Ramos (cell line): ENCODE measurements around the gene HEATR5B.
"Not testable (repeated sequence)": the region's sequence is repeated elsewhere in the genome, so short reads cannot be mapped to it uniquely, and the experiment has no call there.

Experiments
- in situ Hi-C: fragments of 300-500 bp; cut with MboI; formaldehyde crosslinking; loops from one replicate; pipeline ENCODE4 v1.14.3; 2022; ENCODE audit warnings: low sequenced_read_pairs; ENCODE audit not compliant: unreplicated experiment

HEATR5B gene

GRCh38 chr2:36993841-36994620 is 90.1 kb downstream of the HEATR5B start:
- in situ Hi-C loops, result no loop called here

DNA sequence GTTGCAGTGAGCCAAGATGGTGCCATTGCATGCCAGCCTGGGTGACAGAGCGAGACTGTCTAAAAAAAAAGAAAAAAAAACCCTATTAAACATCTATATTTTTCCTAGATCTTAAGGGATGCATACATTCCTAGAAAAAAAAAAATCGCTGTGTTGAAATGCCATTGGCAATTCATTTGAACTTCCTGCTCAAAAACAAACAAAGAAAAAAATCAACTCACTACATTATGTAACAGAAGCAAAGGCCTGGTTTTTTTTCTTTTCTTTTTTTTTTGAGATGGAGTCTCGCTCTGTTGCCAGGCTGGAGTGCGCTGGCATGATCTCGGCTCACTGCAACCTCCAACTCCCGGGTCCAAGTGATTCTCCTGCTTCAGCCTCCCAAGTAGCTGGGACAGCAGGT is 96.2 kb downstream of the HEATR5B start:
- in situ Hi-C loops, result no loop called here

DNA sequence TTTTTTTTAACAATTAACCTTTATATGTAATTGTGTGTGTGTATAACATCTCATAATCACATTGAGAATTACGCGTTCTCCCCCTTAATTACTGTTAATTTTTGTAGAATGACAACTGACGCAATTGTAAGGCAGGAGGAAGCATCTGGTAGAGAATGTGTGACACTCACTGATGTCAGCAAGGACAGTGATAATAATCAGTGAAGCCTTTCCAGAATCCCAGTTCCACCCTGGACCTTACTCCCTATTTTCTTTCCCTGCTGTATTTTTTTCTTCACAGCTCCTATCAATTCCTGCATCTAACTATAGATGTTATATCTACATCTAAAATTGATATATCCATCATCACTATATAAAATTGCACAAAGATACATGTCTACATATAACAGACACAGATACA is 101.7 kb downstream of the HEATR5B start:
- in situ Hi-C loops, result no loop called here

DNA sequence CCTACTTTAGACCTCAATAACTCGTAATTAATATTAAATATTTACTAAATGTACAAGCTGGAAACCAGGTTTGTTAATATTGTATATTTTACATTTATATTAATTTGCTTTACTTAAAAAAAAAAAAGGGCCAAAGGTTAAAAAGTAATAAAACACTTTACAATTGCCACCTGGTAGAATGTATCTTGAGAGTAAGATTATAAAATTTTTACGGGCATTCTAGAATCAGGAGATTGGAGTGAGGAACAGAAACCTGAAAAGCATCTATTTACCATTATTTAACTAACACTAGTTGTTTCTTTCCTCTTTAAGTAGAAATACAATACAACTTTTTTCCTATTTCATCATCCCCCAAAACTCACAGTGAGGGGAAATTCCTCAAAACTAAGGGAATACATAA is 102.3 kb downstream of the HEATR5B start:
- in situ Hi-C loops, result no loop called here

DNA sequence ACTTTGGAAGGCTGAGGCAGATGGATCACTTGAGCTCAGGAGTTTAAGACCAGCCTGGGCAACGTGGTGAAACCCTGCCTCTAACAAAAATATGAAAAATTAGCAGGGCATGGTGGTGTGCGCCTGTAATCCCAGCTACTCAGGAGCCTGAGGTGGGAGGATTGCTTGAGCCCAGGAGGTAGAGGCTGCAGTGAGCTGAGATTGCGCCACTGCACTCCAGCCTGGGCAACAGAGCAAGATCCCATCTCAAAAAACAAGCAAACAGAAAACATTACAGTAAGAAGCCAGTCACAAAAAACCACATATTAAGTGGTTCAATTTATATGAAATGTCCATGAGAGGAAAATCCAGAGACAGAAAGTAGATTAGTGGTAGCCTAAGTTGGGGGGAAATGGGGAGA is 105.2 kb downstream of the HEATR5B start:
- in situ Hi-C loops, result not testable (repeated sequence)

GRCh38 chr2:36976065-36976464 is 108.1 kb downstream of the HEATR5B start:
- in situ Hi-C loops, result no loop called here

DNA sequence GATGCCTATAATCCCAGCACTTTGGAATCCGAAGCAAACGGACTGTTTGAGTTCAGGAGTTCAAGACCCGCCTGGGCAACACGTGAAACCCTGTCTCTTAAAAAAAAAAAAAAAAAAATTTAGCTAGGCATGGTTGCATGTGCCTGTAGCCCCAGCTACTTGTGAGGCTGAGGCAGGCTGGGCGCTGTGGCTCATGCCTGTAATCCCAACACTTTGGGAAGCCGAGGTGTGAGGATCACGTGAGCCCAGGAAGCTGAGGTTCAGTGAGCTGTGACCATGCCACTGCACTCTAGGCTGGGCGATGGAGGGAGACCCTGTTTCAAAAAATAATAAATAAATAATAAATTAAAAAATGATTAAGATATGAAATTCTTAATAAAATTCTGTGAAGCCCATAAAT is 108.9 kb downstream of the HEATR5B start:
- in situ Hi-C loops, result no loop called here

- in situ Hi-C loops, result no loop called here
Observed at GRCh38 chr2:36973320-36973719, 110.9 kb downstream of the HEATR5B start.

- in situ Hi-C loops, result no loop called here
Observed at GRCh38 chr2:36971990-36972389, 112.2 kb downstream of the HEATR5B start.

GRCh38 chr2:36967236-36967876 is 116.8 kb downstream of the HEATR5B start:
- in situ Hi-C loops, result no loop called here

GRCh38 chr2:36966370-36967235 is 117.6 kb downstream of the HEATR5B start, which contains the start of gene STRN:
Gene STRN, minus strand, starts transcription at chr2:36966536. Its CDS starts 73 bp downstream, at chr2:36966463.
- in situ Hi-C loops, result no loop called here

- in situ Hi-C loops, result no loop called here
Observed at GRCh38 chr2:36965751-36966369, 118.3 kb downstream of the HEATR5B start.

DNA sequence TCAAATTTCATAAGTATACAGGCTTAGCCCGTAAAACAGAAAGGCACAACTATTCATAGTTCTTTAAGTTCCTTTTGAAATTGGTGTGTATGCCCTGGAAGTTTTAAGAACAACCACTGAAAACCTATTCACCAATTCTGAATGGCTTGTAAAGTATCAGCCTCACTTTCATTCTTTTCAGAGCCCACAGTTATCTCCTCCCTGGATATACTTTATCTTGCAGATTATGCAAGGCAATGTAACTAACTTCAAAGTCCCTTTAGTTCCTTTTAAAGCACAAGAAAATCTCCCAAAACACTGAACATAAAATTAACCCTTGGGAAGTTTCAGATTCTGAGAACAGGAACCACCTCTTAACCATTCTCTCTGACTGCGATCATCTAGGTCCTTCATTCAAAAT is 119.0 kb downstream of the HEATR5B start:
- in situ Hi-C loops, result no loop called here

DNA sequence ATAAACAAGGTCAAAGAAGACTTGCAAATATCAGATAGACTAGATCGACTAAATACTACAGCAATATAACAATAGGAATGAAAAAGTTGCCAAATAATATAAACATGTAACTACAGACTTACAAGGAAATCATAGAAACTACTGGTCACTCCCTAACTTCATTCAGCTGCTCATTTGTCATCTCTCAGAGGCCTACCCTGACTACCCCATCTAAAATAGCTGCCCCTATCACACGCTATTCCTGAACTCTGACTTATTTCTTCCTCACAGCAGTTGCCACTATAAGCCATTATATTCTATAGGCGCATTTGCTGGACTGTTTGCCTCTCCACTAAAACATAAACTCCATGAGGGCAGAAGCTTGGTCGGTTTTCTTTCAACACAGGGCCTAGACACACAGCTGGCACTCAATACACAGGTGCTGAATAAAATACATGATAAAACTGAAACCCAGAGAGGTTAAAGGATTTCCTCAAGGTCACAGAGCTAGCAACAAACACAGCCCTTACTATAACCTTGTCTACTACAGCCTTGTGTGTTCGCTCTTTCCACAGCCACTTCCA is 119.6 kb downstream of the HEATR5B start:
- in situ Hi-C loops, result no loop called here

- in situ Hi-C loops, result no loop called here
Observed at GRCh38 chr2:36963734-36964133, 120.4 kb downstream of the HEATR5B start.

GRCh38 chr2:36963106-36963505 is 121.1 kb downstream of the HEATR5B start:
- in situ Hi-C loops, result no loop called here

GRCh38 chr2:36960773-36961172 is 123.4 kb downstream of the HEATR5B start:
- in situ Hi-C loops, result no loop called here

DNA sequence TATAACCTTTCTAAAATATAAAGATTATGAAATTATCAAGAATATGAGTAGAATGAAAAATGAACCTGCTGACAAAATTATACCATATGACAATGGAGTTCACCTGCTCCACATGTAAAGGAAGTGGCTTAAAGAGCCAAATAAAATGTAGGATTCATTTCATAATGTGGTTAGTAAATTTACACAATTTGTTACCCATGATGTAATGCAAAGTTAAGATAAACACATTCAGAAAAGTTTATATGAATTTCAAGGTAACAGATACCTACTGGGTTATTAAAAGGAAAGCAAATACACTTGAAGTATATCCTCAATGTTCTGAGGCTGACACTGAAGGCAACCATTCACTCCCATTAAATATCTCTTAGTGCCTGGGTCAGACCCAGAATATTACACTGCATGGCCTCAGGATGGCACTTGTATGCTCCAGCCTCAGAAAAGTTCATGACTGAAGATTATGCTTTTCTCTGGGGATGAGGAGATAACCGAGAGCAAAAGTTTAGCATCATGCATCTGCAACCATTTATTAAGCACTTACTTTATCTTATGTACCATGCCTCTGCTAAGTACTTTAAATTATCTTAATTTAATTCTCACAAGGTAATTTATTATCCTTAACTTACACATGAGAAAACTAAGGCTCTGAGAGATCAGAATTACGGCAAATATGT is 124.0 kb downstream of the HEATR5B start:
- in situ Hi-C loops, result no loop called here

- in situ Hi-C loops, result no loop called here
Observed at GRCh38 chr2:36954977-36955607, 129.1 kb downstream of the HEATR5B start.
